HG03442 (cell line): ENCODE measurements around the gene DSG3.
"Not testable (repeated sequence)": the region's sequence is repeated elsewhere in the genome, so short reads cannot be mapped to it uniquely, and the experiment has no call there.

Source experiments
- ATAC-seq: cut with Tn5 transposase; IDR thresholded peaks from one replicate; pipeline ENCODE4 v1.9.1; 2021; ENCODE audit warnings: mild to moderate bottlenecking, moderate library complexity; ENCODE audit not compliant: unreplicated experiment

Gene DSG3

DNA sequence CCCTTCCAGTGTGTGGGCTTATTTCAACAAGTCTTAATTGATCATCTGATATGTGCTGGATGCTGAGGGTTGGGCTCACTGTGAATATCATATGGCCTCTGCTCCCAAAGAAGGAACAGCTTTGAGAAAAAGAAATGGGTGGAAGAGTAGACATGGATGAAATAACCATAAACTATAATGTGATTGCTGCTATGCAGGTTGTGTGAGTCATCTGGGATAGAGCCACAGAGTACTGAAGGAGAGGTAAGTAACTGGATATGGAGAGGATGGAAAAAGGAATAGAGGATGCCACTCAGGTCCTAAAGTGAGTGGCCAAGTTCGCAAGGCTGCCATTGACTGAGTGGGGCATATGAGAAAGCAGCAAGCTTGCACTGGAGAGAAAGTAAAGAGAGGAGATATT, 41.8 kb downstream of the DSG3 start:
- ATAC-seq: no peak

DNA sequence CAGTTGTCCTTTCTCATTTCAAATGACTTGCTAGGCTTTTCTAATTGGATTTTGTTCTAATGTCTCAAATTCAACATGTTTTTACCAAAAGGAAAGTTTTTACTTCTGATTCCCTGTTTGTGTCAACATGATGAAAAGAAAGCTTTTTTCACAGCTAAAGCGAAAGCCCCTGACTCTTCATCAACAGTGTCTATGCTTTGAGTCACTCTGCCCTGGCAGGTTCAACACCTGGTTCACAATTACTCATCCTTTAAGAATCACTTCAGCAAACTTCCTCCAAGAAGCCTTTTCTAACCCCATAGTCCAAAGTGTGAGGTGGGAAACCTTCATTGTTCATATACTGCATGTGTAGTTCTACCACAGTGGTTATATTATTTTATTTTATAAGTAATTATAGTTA, 42.8 kb downstream of the DSG3 start:
- peak; percentile 85 for ATAC-seq

DNA sequence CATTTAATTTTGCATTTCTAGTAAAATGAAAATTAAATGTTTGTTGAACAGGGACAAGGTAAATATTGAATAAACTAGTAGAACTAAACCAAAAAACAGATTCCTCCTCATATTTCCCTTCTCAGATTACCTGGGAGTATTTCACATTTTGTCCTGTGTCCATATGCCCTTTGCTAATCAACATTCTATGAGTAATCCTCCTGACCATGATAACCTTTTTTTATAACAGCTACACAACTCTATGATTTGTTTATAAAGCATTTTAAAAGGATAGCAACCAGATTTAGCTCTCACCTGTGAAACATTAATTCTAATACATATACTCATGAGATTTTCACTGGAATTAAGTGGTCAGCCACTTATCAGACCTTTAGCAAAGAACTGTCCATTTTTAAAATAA, 43.3 kb downstream of the DSG3 start:
- ATAC-seq: no peak

GRCh38 chr18:31491586-31491985, 44.0 kb downstream of the DSG3 start:
- ATAC-seq: no peak

DNA sequence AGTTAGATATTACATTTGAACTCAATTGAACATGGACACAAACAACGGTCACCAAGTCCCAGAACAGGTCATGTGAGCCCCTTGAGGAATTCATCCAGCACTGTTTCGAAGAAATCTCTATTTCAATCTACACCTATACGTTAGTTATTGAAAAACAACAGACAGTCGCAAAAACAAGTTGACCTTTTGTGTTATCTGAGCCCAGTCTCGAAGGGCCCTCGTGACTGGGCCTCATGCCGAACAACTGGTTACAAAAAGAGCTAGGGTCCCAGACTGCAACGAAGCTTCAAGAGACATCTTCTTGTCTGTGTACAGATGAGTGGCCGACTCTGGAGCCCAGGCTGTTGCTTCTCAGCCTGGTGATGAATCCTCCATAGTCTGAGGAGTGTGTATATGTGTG, 45.1 kb downstream of the DSG3 start:
- ATAC-seq: no peak

DNA sequence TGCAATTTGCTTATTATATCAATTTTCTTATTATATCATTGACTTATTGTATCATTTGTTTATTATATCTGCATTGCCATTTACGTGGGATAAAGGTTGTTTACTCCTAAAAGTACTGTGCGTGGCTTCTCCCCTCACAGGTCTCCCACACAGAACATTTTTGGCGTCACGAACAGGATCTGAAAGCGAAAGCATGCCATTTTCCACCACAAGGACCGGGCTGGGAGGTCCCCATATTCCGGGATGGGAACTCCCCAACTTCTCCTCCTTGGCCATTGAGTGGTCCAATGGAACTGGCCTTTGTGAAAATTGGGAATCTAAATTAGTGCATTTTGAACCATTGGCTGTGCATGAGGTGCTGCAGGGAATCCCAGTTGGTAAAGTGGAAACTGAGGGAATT, 45.6 kb downstream of the DSG3 start:
- ATAC-seq: no peak

GRCh38 chr18:31493941-31494340, 46.4 kb downstream of the DSG3 start:
- ATAC-seq: no peak

GRCh38 chr18:31494705-31495244, 47.2 kb downstream of the DSG3 start:
- not testable (repeated sequence) for ATAC-seq

- ATAC-seq: no peak
Measured at GRCh38 chr18:31497404-31497835, 49.9 kb downstream of the DSG3 start.

DNA sequence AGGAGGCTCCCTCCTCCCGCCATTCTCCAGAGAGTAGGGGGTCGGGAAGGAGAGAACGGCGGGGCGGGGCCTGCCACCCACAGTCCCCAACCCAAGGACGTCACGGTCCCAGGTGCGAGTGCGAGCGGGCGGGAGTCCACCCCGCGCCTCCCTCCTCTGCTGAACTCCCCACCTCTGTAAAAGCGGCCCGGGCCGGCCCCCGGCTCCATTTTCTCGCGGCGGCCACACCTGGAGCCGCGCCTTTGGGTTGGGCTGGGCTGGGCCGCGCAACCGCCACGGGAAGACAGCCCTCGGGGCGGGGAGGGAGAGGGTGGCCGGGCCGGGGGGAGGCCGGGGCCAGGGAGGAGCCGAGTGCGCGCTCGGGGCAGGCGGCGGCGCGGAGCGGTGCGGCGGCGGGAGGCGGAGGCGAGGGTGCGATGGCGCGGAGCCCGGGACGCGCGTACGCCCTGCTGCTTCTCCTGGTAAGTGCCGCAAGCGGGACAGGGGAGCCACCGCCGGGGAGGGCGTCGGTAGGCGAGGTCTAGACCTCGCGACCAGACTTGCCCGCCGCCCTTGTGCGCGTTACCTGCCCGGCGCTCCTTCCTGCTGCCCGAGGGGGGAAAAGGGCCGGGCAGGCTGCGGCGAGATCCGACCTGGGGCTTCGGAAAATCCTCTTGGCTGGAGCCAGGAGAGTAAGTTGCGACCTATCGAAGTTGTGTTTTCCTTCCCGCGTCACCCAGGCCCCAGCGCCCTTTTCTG, 50.5 kb downstream of the DSG3 start, which contains the start of gene DSG2:
Gene DSG2 (plus strand): TSS at position 342 of the 738 bp plus-strand sequence. CDS start 75 bp downstream, at position 417.
- peak; percentile 41 for ATAC-seq

GRCh38 chr18:31498574-31499524, 51.3 kb downstream of the DSG3 start:
- no peak for ATAC-seq

DNA sequence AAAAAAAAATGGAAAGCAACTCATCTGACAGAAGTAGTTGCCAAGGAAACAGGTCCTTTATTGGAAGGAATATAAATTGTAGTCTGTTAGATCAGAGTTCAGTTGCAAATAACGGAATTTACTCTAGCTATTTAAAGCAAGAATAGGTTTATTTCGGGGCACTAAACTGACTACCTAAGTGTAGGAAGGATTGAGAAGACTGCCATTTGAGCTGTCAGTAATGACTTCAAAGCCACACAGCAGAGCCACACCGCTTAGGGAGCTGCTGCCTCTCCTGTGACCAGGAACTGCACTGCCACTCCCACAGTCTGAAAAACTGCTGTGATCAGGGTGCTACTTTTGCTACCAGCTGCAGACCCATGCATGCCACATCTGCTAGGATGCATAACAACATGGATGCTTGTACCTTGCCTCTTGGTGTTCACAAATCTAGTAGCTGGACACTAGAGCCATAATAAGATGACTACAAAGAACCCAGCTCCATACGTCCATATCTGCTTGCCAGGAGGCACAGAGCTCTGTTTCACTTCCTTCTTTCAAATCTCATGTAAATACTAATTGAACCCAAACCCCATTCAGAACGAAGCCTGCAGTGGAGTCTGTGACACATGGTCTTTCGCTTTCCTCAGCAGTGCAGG, 52.6 kb downstream of the DSG3 start:
- ATAC-seq: peak; percentile 82

DNA sequence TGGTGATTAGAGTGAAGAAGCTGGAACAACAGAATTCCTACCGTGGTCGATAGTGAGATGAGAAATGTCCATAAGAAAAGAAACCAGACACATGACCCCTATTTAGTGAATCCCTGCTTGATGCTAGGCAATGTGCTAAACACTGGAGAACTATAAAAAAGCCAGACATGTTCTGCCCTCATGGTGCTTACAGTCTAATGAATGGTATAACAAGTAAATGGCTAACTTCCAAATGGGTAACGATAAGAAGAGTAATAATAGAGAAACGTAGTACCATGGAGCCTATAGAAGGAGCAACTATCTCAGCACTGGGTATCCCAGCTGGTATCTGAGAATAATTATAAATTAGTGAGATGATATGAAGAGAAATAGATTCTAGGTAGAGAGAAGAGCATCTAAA, 55.5 kb downstream of the DSG3 start:
- no peak for ATAC-seq

DNA sequence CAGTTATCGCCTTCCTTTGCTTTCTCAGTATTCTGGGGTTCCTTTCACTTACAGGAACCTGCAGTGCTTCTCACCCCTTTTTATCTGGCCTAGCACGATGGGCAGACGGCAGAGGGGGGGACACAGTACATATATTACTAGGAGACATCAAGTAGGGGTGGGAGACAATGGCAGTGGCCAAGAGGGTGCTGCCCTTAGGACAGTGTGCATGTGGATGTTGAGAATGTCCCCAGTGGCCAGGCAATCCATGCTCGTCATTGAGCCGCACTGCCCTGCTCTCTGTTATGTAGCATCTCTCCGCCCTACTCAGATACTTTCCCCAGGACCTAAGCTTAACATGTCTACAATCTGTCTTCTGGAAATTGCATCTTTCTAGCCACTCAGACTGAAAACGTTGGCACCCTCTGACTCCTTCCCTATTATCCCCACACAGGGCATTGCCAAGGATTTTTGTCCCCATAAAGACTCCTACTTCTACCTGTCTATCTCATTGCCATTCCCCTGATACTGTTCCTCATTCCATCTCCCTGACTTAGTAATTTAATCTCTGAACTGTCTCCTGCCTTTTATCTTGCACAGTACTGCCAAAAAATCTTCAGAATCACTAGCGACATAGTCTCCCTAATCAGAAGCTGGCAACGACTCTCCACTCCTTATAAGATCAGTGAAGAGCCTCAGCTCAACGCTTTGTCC, 57.1 kb downstream of the DSG3 start:
- no peak for ATAC-seq

DNA sequence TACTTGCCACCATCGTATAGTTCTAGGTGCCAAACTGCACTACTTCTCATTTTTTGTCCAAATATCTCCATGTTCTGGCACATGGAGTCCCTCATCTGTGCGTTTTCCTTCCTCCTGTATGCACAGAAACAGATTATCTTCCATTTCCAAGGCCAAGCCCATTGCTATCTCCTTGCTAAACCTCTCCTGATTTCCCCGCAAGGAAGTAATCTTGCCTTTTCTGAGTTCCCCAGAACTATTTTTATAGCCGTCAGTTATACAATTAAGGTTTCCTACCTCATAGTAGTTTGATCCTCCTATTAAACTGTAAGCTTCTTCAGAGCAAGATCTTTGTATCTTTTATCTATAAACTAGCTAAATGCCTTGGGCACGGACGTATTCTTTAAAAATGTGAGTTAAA, 57.6 kb downstream of the DSG3 start:
- ATAC-seq: no peak

DNA sequence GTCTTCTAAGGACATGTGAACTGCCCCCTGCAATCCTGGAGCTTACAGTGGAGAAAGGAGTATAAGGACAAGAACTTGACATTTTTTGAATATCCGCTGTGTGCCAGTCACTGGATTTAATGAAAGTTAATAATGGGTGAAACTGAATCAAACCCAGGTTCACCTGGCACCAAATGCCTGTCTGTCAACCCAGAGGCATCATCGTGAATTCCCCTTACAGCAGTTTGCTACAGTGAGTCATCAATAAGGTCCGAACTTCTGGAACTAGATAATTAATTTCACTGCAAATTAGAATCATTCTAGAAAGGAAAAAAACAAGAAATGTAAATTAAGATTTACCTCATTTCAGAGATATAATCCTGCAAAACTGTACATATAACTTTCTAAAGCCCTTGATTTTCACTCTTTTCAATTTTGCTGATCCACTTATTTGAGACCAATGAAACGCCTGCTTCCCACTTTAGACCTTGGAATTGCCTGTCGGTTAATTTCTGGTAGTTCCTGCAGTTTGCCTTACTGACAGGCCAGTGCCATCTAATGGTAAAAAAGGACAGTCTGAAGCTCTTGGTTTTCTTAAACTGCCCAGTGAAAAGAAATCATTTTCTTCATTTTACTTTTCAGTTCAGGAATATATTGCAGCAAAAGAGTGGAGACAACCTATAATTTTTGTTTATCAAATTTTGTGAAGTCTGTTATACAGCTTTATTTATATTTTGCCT, 58.6 kb downstream of the DSG3 start:
- ATAC-seq: no peak

- not testable (repeated sequence) for ATAC-seq
Measured at GRCh38 chr18:31507124-31507523, 59.6 kb downstream of the DSG3 start.

DNA sequence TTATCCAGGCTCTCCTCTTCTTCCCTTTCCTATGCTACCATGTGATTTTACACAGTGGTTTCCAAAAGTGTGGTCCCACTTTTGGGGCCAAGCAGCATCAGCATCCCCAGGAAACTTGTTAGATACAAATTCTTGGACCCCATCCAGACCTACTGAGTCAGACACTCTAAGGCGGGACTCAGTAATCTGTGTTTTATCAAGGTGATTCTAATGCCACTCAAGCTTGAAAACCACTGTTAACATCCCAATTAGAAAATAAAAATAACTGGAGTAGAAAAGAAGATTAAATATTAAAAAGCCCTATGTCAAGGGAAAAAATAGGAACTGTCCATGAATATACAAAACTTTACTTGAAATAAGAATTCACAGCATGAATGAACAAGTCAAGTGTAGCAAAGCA, 61.2 kb downstream of the DSG3 start:
- ATAC-seq: no peak

- ATAC-seq: no peak
Measured at GRCh38 chr18:31509571-31509970, 62.0 kb downstream of the DSG3 start.

GRCh38 chr18:31510319-31510718, 62.8 kb downstream of the DSG3 start:
- ATAC-seq: no peak
